BLaER1 treated with 17β-estradiol and CSF1 and Interleukin-3, amounts not matched to agents 10 nM and 100 nM (cell line): ENCODE data around the gene ROR2.
"Not testable (repeated sequence)": the region's sequence is repeated elsewhere in the genome, so short reads cannot be mapped to it uniquely, and the experiment has no call there.

Experiments used
- H3K27ac ChIP-seq, 11 experiments: shearing (Covaris generic); formaldehyde crosslinking; 2 replicates each; pipeline ENCODE4 v1.8.1; 2022
- H3K27me3 ChIP-seq, 11 experiments: shearing (Covaris generic); formaldehyde crosslinking; 2 replicates each; pipeline ENCODE4 v1.8.1; 2022
- H3K36me3 ChIP-seq, 11 experiments: shearing (Covaris generic); formaldehyde crosslinking; 2 replicates each; pipeline ENCODE4 v1.8.1; 2022
- H3K4me1 ChIP-seq, 10 experiments: shearing (Covaris generic); formaldehyde crosslinking; 2 replicates each; pipeline ENCODE4 v1.8.1; 2022
- H3K4me2 ChIP-seq, 11 experiments: shearing (Covaris generic); formaldehyde crosslinking; 2 replicates each; pipeline ENCODE4 v1.8.1; 2022
- H3K4me3 ChIP-seq, 10 experiments: shearing (Covaris generic); formaldehyde crosslinking; 2 replicates each; pipeline ENCODE4 v1.8.1; 2022
- H3K9ac ChIP-seq, 11 experiments: shearing (Covaris generic); formaldehyde crosslinking; 2 replicates each; pipeline ENCODE4 v1.8.1; 2022
- H3K9me3 ChIP-seq, 11 experiments: shearing (Covaris generic); formaldehyde crosslinking; replicated peaks in 1 of 11; 2 replicates each; pipeline ENCODE4 v1.8.1; 2022
- H4K20me1 ChIP-seq, 11 experiments: shearing (Covaris generic); formaldehyde crosslinking; 2 replicates each; pipeline ENCODE4 v1.8.1; 2022
- Cebpa-rat ChIP-seq, 11 experiments: shearing (Covaris generic); IDR thresholded peaks; 2 replicates each; pipeline ENCODE4 v1.8.1; 2022

ROR2 gene

GRCh38 chr9:91655658-91656057 is 294.4 kb downstream of the ROR2 start:
- no peaks in the 10 kb centered on the region for H3K9me3 ChIP-seq
- H4K20me1 ChIP-seq = no peaks in the 10 kb centered on the region
- H3K27me3 ChIP-seq = no peaks in the 10 kb centered on the region
- H3K36me3 ChIP-seq = no peaks in the 10 kb centered on the region
- H3K4me3 ChIP-seq = no peak overlapping the region
- peaks cover 0 to 17% (median 10%) of the 10 kb centered on the region in 10 experiments; a peak in 12 of 20 replicates for H3K4me1 ChIP-seq
- no peak for TF ChIP-seq Cebpa-rat (IDR thresholded peaks at IDR 0.05)
- H3K9ac ChIP-seq = no peak overlapping the region
- no peak overlapping the region for H3K27ac ChIP-seq
- H3K4me2 ChIP-seq = no peak overlapping the region

DNA sequence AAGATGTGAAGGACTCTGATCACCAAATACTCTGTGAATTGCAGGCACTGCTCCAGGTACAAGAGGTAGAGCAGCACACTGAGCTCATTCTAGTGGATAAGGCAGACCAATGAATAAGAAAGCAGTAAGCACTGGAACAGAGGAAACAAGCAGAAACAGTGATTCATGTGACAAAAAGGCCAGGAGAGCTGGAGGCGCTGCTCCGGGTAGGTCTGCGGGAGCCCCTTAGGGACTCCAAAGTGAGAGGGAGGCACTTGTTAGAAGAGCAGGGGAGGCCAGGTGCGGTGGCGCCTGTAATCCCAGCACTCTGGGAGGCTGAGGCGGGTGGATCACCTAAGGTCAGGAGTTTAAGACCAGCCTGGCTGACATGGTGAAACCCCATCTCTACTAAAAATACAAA is 294.8 kb downstream of the ROR2 start:
- no peaks in the 10 kb centered on the region for H3K27me3 ChIP-seq
- no peaks in the 10 kb centered on the region for H3K36me3 ChIP-seq
- no peak for TF ChIP-seq Cebpa-rat (IDR thresholded peaks at IDR 0.05)
- H4K20me1 ChIP-seq = no peaks in the 10 kb centered on the region
- no peak overlapping the region for H3K4me2 ChIP-seq
- H3K9ac ChIP-seq = no peak overlapping the region
- H3K27ac ChIP-seq = no peak overlapping the region
- H3K4me1 ChIP-seq = peaks cover 0 to 17% (median 10%) of the 10 kb centered on the region in 10 experiments; a peak in 12 of 20 replicates
- no peaks in the 10 kb centered on the region for H3K9me3 ChIP-seq
- H3K4me3 ChIP-seq = no peak overlapping the region

- Histone ChIP-seq H3K27me3 (no peaks in the 10 kb centered on the region), H3K4me1 (peaks cover 0 to 15% (median 10%) of the 10 kb centered on the region in 10 experiments; a peak in 12 of 20 replicates), H3K27ac (no peak overlapping the region), H3K4me3 (no peak overlapping the region), H3K36me3 (no peaks in the 10 kb centered on the region), H3K9ac (no peak overlapping the region), H4K20me1 (no peaks in the 10 kb centered on the region), H3K4me2 (no peak overlapping the region), H3K9me3 (no peaks in the 10 kb centered on the region)
- no peak for TF ChIP-seq Cebpa-rat (IDR thresholded peaks at IDR 0.05)
These were observed 295.5 kb downstream of the ROR2 start for GRCh38 chr9:91654527-91654926.

DNA sequence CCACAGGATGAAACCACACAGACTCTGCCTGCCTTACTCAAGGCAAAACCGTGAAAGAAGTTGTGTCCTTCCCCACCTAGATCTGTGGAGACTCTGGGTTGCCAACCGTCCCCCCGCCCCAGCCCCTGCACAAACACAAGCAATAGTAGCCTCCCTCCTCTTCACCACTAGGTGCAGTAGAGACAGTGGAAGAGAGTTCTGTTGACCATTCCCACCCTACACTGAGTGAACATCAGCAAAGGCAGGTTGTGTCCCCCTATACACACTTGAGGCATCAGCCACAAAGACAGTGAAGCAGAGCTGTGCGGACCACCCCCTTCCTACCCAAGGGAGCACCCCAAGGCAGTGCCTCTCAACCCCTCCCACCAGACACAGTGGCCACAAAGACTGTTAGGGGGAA is 302.7 kb downstream of the ROR2 start:
- Histone ChIP-seq H3K9me3 (no peaks in the 10 kb centered on the region; a peak in 1 of 22 replicates), H3K4me1 (peaks cover 3 to 19% (median 13%) of the 10 kb centered on the region in 10 experiments; a peak in 18 of 20 replicates), H3K36me3 (no peaks in the 10 kb centered on the region), H3K4me3 (no peak overlapping the region), H3K9ac (no peak overlapping the region), H3K4me2 (peak overlapping the region in 2 of 11 experiments; percentile 11 to 30; a peak in 1 of 22 replicates), H3K27ac (no peak overlapping the region), H3K27me3 (no peaks in the 10 kb centered on the region), H4K20me1 (no peaks in the 10 kb centered on the region)
- no peak for TF ChIP-seq Cebpa-rat (IDR thresholded peaks at IDR 0.05)

DNA sequence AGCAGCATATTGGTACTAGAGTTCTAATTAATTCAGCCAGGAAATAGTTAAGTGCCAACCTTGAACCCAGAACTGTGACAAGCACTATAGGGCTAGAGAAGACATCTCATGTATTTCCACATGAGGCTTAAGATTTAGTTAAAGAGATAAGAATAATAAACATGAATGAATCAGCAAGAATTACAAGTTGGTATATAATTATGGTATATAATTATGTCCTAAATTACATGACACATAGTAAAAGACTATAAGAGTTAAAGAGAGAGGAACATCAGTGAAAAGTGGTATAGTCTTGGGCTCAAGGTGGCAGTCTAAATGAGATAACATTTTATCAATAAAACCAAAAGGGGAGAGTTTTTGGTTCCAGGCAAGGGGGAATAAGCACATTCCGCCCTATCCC is 303.3 kb downstream of the ROR2 start:
- Histone ChIP-seq H3K4me1 (peaks cover 3 to 19% (median 13%) of the 10 kb centered on the region in 10 experiments; a peak in 18 of 20 replicates), H3K9me3 (peaks cover 0 to 4% (median under 1%) of the 10 kb centered on the region in 11 experiments; a peak in 7 of 22 replicates), H3K36me3 (no peaks in the 10 kb centered on the region), H3K9ac (no peak overlapping the region), H4K20me1 (no peaks in the 10 kb centered on the region), H3K4me3 (no peak overlapping the region), H3K27me3 (no peaks in the 10 kb centered on the region), H3K27ac (no peak overlapping the region), H3K4me2 (no peak overlapping the region)
- TF ChIP-seq Cebpa-rat (IDR thresholded peaks at IDR 0.05) = no peak

DNA sequence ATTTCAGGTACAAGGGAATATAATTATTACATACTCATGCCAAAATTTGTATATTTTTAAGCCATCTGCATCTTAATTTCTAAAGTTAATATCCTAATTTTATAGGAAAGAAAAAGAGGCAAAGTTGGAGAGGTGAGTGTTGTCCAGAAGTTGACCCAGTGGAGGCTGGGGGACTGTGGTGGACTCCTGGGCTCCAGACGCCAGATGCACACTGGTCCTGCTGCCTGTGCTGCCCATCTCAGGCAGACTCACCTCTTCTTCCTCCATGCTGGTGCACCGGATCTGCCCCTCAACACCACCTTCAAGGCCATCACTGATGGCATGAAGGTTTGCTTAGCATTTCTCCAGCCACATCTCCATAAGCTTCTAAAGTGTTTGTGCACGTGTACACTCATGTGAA is 305.6 kb downstream of the ROR2 start:
- Histone ChIP-seq H4K20me1 (no peaks in the 10 kb centered on the region), H3K9ac (no peak overlapping the region), H3K4me2 (no peak overlapping the region), H3K27ac (no peak overlapping the region), H3K4me3 (no peak overlapping the region), H3K27me3 (no peaks in the 10 kb centered on the region), H3K36me3 (no peaks in the 10 kb centered on the region), H3K9me3 (peaks cover 0 to 17% (median 7%) of the 10 kb centered on the region in 11 experiments; a peak in 11 of 22 replicates), H3K4me1 (peaks cover 3 to 19% (median 13%) of the 10 kb centered on the region in 10 experiments; a peak in 18 of 20 replicates)
- no peak for TF ChIP-seq Cebpa-rat (IDR thresholded peaks at IDR 0.05)

DNA sequence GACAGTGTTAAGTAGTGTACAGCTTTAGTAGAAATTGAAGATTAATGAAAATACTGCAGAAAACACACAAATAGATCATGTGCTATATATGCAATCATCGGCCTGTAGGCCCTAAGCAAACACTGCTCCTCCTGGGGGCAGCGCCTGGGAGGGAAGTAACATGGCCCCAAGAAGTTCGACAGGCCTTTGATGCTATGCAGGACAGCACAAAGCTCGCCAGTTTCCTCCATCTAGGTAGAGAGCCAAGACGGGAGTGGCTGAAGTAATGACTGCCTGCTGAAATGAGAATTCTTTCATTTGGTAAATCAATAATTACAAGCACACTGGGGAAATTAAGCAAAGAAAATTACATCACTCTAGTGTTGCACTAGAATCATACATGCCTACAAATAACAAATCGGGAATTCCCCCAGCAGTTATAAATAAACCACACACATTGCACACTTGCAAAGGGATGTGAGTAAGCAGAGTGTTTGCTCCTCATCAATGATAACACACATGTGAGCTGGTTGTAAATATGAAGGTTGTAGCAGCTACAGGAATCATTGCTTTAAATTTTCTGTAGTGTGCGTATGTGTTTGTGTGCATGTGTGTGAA is 306.4 kb downstream of the ROR2 start:
- Histone ChIP-seq H3K27me3 (no peaks in the 10 kb centered on the region), H3K4me1 (peaks cover 3 to 19% (median 13%) of the 10 kb centered on the region in 10 experiments; a peak in 18 of 20 replicates), H3K4me3 (no peak overlapping the region), H3K9me3 (peaks cover 0 to 24% (median 7%) of the 10 kb centered on the region in 11 experiments; a peak in 12 of 22 replicates), H3K27ac (no peak overlapping the region), H3K9ac (no peak overlapping the region), H3K36me3 (no peaks in the 10 kb centered on the region), H3K4me2 (peak overlapping the region in 10 of 11 experiments; percentile 10 to 67 (median 36); a peak in 18 of 22 replicates), H4K20me1 (no peaks in the 10 kb centered on the region)
- no peak for TF ChIP-seq Cebpa-rat (IDR thresholded peaks at IDR 0.05)

GRCh38 chr9:91642771-91643170 is 307.3 kb downstream of the ROR2 start:
- Histone ChIP-seq H3K4me3 (no peak overlapping the region), H3K27me3 (no peaks in the 10 kb centered on the region), H3K36me3 (no peaks in the 10 kb centered on the region), H3K9ac (no peak overlapping the region), H3K27ac (no peak overlapping the region), H4K20me1 (no peaks in the 10 kb centered on the region), H3K4me2 (peak overlapping the region in 4 of 11 experiments; percentile 57 to 67 (median 58); a peak in 6 of 22 replicates), H3K4me1 (peaks cover 3 to 17% (median 13%) of the 10 kb centered on the region in 10 experiments; a peak in 18 of 20 replicates), H3K9me3 (peaks cover 0 to 24% (median 9%) of the 10 kb centered on the region in 11 experiments; a peak in 12 of 22 replicates)
- TF ChIP-seq Cebpa-rat (IDR thresholded peaks at IDR 0.05) = no peak

- no peaks in the 10 kb centered on the region for H3K27me3 ChIP-seq
- H3K4me3 ChIP-seq = no peak overlapping the region
- no peak overlapping the region for H3K27ac ChIP-seq
- TF ChIP-seq Cebpa-rat (IDR thresholded peaks at IDR 0.05) = no peak
- peaks cover 13 to 36% (median 25%) of the 10 kb centered on the region in 11 experiments for H3K9me3 ChIP-seq
- H3K4me2 ChIP-seq = no peak overlapping the region
- peaks cover 3 to 17% (median 12%) of the 10 kb centered on the region in 10 experiments; a peak in 17 of 20 replicates for H3K4me1 ChIP-seq
- no peak overlapping the region for H3K9ac ChIP-seq
- no peaks in the 10 kb centered on the region for H3K36me3 ChIP-seq
- H4K20me1 ChIP-seq = no peaks in the 10 kb centered on the region
These were observed 309.6 kb downstream of the ROR2 start for GRCh38 chr9:91640428-91640827.

GRCh38 chr9:91639054-91639453 is 311.0 kb downstream of the ROR2 start:
- TF ChIP-seq Cebpa-rat (IDR thresholded peaks at IDR 0.05) = no peak
- H3K9me3 ChIP-seq = peaks cover 14 to 36% (median 27%) of the 10 kb centered on the region in 11 experiments; a peak in 21 of 22 replicates
- no peaks in the 10 kb centered on the region for H3K27me3 ChIP-seq
- no peaks in the 10 kb centered on the region for H3K36me3 ChIP-seq
- no peaks in the 10 kb centered on the region for H4K20me1 ChIP-seq
- no peak overlapping the region for H3K4me2 ChIP-seq
- no peak overlapping the region for H3K4me3 ChIP-seq
- peaks cover 3 to 16% (median 11%) of the 10 kb centered on the region in 10 experiments; a peak in 17 of 20 replicates for H3K4me1 ChIP-seq
- H3K27ac ChIP-seq = no peak overlapping the region
- H3K9ac ChIP-seq = no peak overlapping the region

GRCh38 chr9:91634832-91635231 is 315.2 kb downstream of the ROR2 start:
- H3K4me1 ChIP-seq, H3K4me3 ChIP-seq, H3K27me3 ChIP-seq, H3K4me2 ChIP-seq, H3K27ac ChIP-seq, H3K36me3 ChIP-seq, H3K9ac ChIP-seq, H4K20me1 ChIP-seq: not testable (repeated sequence)
- peaks cover 12 to 27% (median 21%) of the 10 kb centered on the region in 11 experiments; a peak in 20 of 22 replicates for H3K9me3 ChIP-seq
